ENCODE data around the gene FAM3D. TPM values are rescaled to one million over a fixed set of nuclear protein-coding genes. Genes with fewer than 3 reads are reported as not detected.

Gene FAM3D
- total RNA-seq, 1 experiment from 2014 or later, result not detected

DNA sequence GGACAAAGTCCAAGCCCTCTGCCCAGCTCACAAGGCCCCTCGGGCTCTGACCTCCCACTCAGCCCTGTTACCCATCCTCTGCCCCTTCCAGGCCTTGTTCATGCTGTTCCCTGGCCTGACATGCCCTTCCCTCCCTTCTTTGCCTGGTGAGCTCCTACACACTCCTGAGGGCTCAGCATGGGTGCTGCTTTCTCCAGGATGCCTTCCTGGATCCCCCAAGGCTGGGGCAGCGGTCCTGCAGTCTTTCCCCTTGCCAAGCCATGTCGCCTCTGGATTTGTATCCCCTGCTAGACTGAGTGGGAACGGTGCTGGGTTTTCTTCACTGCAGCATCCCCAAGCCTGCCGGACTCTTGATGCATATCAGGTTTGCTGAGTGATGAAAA, 35.9 kb downstream of the FAM3D start:
- no peak for DNase-seq
- Histone ChIP-seq H3K4me3 (no peak overlapping the region), H3K36me3 (no peaks in the 10 kb centered on the region), H3K27me3 (no peaks in the 10 kb centered on the region), H3K27ac (no peak overlapping the region), H3K4me1 (peaks cover 36% of the 10 kb centered on the region), H3K9me3 (replicated peaks) (no peaks in the 10 kb centered on the region)

DNA sequence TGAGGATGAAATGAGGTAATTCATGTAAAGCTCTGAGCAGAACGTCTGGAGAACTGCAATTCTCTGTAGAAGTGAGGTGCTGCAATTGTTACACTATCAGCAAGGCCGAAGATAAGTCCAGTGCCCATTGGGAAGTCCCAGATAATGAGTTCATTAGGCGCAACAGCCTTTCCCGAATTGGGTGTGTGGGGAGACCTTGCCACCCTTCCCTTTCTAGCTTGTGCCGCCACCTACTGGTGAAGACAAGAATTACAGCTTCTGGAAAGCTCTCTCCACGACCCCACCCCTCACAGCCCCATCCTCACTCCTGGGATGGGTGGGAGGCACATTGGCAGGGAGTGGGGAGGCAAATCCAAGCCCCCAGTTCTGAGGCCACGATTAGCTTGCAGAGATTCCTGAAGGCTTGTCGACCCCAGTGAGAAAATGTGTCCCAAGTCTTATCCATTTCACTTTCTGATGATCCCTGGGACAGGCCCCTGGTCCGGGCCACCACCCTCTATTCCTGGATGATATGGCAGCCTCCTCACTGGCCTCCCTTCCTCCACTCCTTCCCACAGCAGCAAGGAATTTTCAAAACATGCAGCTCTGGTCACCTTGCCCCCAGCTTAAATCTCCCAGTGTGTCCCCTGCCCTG, 36.4 kb downstream of the FAM3D start:
- Histone ChIP-seq H3K27ac (no peak overlapping the region), H3K4me1 (peaks cover 36% of the 10 kb centered on the region)
- peak; percentile 60 to 82 for DNase-seq

DNA sequence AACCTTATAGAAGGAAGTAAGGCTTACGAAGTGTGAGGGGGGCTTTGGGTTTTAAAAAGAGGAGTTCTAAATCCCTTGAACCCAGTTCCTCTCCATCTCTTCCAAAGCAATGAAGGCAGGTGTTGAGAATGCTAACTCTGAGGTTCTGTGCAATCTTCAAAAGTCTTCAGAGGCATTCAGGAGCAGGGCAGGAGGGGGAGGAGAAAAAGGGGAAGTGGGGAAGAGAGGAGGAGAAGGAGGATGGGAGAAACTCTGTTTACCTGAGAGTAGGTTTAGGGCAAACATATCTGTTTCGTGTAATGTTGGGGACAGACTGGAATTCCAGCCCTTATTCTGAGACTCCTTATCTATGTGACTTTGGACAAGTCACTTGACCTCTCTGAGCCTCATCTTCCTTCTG, 36.9 kb downstream of the FAM3D start:
- no peak for DNase-seq
- Histone ChIP-seq H3K9me3 (replicated peaks) (no peaks in the 10 kb centered on the region), H3K4me3 (no peak overlapping the region), H3K27me3 (no peaks in the 10 kb centered on the region), H3K36me3 (no peaks in the 10 kb centered on the region), H3K4me1 (peaks cover 36% of the 10 kb centered on the region), H3K27ac (no peak overlapping the region)

More for the DNA sequence above, 36.4 kb downstream of the FAM3D start:
- Histone ChIP-seq H3K36me3 (no peaks in the 10 kb centered on the region), H3K4me3 (no peak overlapping the region), H3K27me3 (no peaks in the 10 kb centered on the region), H3K9me3 (replicated peaks) (no peaks in the 10 kb centered on the region)

DNA sequence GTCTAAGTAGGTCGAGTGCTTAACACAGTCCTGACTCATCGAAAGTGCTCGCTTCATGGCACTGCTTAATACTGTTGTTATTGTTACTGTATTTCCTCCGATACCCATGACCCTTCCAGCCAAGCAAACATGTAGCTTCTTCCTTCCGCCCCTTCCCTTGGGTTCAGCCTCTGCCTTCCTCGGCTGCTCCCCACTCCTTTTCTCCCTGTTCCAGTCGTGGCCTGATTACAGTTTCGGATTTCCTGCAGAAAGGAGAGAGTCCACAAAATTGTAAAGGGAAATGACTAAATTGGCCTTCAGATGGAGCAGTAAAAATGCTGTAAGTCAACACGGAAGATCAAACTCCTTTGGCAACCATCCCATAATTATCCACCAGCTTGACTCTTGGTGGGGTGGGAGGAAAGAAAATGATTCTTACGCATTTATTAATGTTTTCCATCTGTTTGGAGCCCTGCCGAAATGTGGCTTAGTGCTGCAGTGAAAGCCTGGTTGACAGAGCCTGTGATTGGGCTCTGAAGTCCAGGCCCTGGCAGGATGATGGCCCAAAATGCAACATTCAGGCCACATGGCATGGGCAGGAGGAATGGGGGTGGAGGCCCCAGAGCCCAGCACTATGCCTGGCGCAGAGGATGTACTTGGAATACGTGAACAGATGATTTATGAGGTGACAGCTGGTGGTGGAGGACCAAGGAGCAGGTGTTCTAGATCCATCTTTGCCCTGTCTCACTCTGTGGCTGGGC, 37.6 kb downstream of the FAM3D start:
- Histone ChIP-seq H3K36me3 (no peaks in the 10 kb centered on the region), H3K4me1 (peaks cover 36% of the 10 kb centered on the region), H3K4me3 (no peak overlapping the region), H3K27me3 (no peaks in the 10 kb centered on the region), H3K9me3 (replicated peaks) (no peaks in the 10 kb centered on the region), H3K27ac (peak overlapping the region; percentile 27; the same call in 1 of the 2 replicates)
- DNase-seq, result peak; percentile 32 to 69

DNA sequence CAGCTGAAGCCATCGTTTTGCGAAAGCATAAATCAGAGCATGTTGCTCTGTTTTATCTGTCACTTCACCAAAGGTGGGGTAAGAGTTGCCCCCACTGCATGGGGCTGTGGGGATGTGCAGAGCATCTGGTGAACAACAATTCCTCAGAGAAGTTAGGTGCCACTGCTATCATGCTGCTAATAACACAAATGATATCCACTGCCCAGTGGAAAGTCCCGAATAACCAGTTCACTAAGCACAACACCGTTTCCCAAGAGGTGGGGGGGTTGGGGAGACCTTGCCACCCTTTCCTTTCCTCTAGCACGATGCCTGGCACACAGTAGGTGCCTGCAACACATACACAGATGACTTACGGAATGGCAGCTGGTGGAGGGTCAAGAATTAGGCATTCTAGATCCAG, 38.6 kb downstream of the FAM3D start:
- peaks cover 36% of the 10 kb centered on the region for H3K4me1 ChIP-seq
- H3K9me3 ChIP-seq (replicated peaks), result no peaks in the 10 kb centered on the region
- no peak overlapping the region for H3K4me3 ChIP-seq
- no peaks in the 10 kb centered on the region for H3K36me3 ChIP-seq
- H3K27ac ChIP-seq, result no peak overlapping the region
- no peaks in the 10 kb centered on the region for H3K27me3 ChIP-seq
- no peak for DNase-seq

DNA sequence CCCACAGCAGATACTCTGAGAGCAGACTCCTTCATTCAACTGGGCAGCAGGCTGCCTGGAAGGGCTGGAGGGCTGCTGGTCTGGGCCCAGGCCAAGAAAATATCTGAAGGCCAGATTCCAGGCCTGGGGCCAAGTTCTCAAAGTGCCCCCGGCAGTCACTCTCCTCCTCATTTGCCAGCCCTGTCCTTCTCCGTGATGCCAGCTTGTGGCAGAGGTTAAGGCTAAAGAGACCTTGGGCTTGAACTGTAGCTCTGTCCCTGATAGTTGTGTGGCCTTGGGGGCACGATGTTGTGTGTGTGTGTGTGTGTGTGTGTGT, 39.0 kb downstream of the FAM3D start:
- Histone ChIP-seq H3K27me3 (no peaks in the 10 kb centered on the region), H3K4me1 (peaks cover 36% of the 10 kb centered on the region), H3K9me3 (replicated peaks) (no peaks in the 10 kb centered on the region), H3K27ac (peak overlapping the region; percentile 62), H3K4me3 (peak overlapping the region; percentile 46), H3K36me3 (no peaks in the 10 kb centered on the region)
- peak; percentile 46 to 52 for DNase-seq

DNA sequence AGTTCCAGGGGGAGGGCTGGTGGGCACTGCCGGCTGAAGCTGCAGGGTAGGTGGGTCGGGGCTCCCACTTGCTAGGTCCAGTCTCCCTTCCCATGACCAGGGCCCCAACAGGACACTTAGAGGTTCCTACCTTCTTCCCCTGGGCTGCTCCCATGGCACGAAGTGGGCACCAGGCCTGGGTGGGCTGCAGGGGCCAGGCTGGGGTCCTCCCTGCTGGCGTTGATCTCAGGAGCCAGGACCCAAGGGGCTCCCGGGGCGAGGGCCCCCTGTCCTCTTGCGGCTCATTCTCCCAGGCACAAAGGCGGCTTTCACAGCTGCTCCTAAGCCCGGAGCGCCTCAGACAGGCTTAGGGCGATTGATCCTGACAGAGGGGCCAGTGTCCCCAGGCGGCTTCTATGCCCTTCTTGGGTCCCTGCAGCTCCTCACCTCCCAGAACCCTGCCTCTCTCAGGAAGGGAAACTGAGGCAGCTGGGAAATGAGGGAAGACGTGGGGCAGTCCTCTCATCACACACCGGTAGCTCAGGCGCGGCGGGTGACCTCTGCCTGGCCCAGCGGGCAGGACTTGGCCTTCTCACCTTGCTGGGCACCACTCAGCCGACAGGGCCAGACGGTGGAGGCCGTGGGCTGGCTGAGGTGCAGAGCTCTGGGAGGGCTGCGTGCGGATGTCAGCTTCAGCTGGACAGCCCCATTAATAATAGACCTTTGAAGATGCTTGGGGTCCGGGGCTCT, 39.6 kb downstream of the FAM3D start:
- H3K4me1 ChIP-seq, result peaks cover 36% of the 10 kb centered on the region

DNA sequence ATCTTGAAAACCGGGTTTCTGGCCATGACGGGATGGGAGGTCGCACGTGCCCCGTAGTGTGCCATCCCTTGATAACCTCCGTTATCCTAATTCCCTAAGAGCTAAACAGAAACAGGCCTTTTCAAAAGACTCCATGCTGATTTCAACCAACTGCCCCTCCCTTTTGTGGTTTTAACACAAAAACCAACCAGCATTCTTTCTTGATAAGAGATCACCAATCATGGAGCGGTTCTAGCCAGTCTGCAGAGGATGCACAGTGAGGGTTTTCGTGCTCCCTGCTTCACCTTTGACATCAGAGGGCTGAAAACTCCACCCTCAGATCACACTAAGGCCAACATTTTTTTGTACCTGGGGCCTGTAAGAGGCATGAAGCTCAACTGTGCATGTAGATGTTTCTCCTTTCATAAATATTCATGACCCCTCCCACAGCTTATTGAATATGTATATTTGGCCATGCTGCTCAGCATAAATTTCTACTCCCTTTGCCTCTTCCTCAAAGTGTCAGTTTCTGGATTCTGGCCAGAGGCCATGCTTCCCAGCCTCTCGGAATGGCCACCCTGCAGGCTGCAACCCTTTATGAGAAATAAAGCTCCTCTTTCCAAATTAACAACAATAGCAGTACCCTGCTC, 41.3 kb downstream of the FAM3D start:
- no peak for DNase-seq
- Histone ChIP-seq H3K36me3 (no peaks in the 10 kb centered on the region), H3K4me3 (no peak overlapping the region; the same call in 1 of the 2 replicates), H3K27me3 (no peaks in the 10 kb centered on the region), H3K27ac (no peak overlapping the region), H3K4me1 (peaks cover 42% of the 10 kb centered on the region), H3K9me3 (replicated peaks) (no peaks in the 10 kb centered on the region)

More for the DNA sequence above, 39.6 kb downstream of the FAM3D start:
- H3K27ac ChIP-seq, result peak overlapping the region; percentile 62
- H3K36me3 ChIP-seq, result no peaks in the 10 kb centered on the region
- DNase-seq, result peak; percentile 45 to 67
- peak overlapping the region; percentile 46 for H3K4me3 ChIP-seq
- no peaks in the 10 kb centered on the region for H3K9me3 ChIP-seq (replicated peaks)
- no peaks in the 10 kb centered on the region for H3K27me3 ChIP-seq

DNA sequence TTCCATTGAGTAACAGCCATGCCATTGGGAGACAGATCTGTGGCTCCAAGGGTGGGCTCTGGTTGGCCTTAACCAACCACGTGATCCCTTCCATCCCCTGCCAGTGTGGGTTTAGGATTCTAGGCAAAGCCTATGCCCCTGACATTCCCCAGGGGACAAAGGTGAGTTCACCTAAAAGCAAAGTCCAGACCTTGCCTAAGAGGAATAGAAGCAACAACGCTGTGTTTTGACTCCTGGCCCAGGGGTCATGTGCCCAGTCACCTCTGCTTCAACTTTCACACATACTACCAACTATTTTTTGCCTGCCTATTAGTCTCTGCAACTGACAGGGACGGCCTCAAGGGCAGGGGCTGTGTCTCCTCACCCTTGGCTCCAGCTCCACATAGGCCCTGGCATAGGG, 42.0 kb downstream of the FAM3D start:
- H3K36me3 ChIP-seq, result no peaks in the 10 kb centered on the region
- no peaks in the 10 kb centered on the region for H3K9me3 ChIP-seq (replicated peaks)
- DNase-seq, result no peak
- no peaks in the 10 kb centered on the region for H3K27me3 ChIP-seq
- no peak overlapping the region for H3K4me3 ChIP-seq
- no peak overlapping the region for H3K27ac ChIP-seq
- peaks cover 38% of the 10 kb centered on the region for H3K4me1 ChIP-seq

DNA sequence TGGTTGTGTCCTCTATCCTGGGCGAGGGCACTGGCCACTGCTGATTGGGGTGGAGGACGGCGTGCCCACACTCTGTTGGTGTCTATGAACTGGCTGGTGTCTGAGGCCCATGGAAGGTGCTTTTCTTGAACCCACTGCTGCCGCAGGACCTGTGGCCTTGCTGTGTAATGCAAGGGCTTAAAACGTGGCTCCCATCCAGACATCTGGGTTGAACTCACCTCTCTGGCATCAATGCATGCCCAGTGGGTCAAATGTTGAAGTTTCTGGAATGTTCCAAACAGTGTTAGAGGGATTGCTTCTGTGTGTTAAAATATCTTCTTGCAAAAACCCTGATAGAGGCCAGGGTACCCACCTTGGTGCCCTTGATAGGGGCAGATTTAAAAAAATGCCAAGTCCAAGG, 42.6 kb downstream of the FAM3D start:
- H3K36me3 ChIP-seq, result no peaks in the 10 kb centered on the region
- H3K27ac ChIP-seq, result no peak overlapping the region
- H3K9me3 ChIP-seq (replicated peaks), result no peaks in the 10 kb centered on the region
- H3K27me3 ChIP-seq, result no peaks in the 10 kb centered on the region
- peaks cover 32% of the 10 kb centered on the region for H3K4me1 ChIP-seq
- no peak for DNase-seq
- no peak overlapping the region for H3K4me3 ChIP-seq

DNA sequence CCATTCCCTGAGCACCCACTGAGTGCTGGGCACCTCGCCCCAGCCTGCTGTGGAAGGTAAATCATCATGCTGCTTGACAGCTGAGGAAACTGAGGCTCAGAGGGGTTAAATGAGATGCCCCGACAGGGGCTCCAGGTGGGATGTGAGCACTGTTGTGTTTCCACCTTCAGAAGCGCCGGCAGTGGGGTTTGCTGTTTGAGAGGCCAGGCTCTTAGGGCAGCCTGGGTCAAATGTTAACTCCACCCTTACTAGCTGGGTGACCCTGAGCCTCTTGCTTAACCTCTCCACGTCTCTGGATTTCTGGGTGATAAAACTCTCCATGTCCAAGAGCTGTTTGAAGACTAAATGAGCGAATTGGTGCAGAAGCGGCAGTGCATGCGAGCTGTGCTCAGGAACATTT, 43.1 kb downstream of the FAM3D start:
- Histone ChIP-seq H3K4me1 (peaks cover 27% of the 10 kb centered on the region), H3K9me3 (replicated peaks) (no peaks in the 10 kb centered on the region), H3K27ac (no peak overlapping the region), H3K4me3 (no peak overlapping the region), H3K36me3 (no peaks in the 10 kb centered on the region), H3K27me3 (no peaks in the 10 kb centered on the region)
- DNase-seq, result no peak

DNA sequence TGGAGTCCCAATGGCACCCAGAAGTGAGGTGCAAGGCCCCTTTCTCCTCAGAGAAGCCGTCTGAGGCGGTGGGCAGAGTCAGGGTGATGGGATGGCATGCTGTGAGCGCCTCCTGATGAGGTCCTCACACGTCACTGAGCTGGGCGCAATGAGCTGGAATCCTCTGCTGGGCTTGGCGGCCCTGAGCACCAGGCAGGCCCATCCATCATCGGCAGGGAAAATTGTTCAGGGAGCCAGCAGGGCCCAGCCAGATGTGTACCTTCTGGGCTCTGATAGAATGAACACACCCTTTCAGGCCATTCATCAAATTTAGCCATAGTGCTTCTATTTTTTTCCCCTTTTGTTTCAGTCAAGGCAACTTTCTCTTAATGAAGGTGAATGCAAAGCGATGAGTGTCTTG, 43.7 kb downstream of the FAM3D start:
- no peaks in the 10 kb centered on the region for H3K9me3 ChIP-seq (replicated peaks)
- no peaks in the 10 kb centered on the region for H3K27me3 ChIP-seq
- peaks cover 23% of the 10 kb centered on the region for H3K4me1 ChIP-seq
- H3K27ac ChIP-seq, result no peak overlapping the region
- H3K4me3 ChIP-seq, result no peak overlapping the region
- H3K36me3 ChIP-seq, result no peaks in the 10 kb centered on the region
- DNase-seq, result no peak

DNA sequence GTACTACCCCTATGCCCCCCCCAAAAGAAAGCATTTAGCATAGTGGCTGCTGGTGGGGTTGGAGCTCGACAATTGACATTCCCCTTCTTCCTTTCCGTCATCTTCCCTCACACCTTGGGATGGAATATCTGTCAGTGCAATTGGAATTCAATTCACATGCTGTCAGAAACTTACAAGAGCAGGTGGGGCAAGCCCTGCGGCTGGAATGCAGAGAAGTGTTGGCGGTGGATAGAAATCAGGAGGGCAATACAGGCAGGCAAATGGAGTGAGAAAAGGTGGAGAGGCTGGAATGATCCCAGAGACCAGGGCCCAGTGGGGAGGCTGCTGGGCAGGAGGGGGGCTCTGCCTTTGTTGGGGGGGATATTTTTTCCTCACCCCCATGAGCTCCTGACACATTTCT, 44.1 kb downstream of the FAM3D start:
- H3K4me1 ChIP-seq, result peaks cover 23% of the 10 kb centered on the region; the same call in 1 of the 2 replicates
- H3K4me3 ChIP-seq, result no peak overlapping the region
- no peak for DNase-seq
- H3K36me3 ChIP-seq, result no peaks in the 10 kb centered on the region
- no peaks in the 10 kb centered on the region for H3K27me3 ChIP-seq
- H3K9me3 ChIP-seq (replicated peaks), result no peaks in the 10 kb centered on the region
- H3K27ac ChIP-seq, result no peak overlapping the region

DNA sequence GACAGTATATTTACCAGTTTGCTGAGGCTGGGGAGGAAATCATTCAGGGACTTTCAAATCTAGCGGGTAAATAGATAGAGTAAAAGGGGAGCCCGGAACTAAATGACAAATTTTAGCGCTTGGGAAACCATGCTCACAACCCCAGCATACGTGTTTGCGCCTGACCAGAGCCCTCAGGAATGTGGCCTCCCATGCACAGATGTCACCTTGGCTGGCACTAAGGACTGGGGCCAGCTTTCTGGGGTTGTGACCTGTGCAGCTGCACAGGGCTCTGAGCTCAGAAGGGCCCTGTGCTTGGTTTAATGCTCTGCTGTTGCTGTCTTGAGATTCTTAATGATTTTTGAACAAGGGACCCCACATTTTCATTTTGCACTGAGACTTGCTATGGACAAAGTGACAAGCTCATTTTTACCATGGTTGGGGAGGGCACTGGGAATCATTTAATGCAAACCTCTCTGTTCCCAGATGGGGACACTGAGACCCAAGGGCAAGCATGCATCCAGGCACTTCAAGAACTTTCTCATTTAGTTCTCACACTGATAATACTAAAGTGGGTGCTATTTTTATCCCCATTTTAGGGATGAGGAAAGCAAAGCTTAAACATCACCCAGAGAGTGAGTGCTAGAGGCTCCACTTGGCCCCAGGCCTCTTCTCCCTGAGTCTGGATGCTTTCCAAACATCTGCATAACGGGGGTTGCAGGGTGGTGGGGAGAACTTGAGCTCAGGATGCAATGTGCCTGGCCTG, 45.3 kb downstream of the FAM3D start:
- Histone ChIP-seq H3K27me3 (no peaks in the 10 kb centered on the region), H3K4me3 (no peak overlapping the region), H3K4me1 (peaks cover 12% of the 10 kb centered on the region; the same call in 1 of the 2 replicates), H3K36me3 (no peaks in the 10 kb centered on the region), H3K27ac (no peak overlapping the region), H3K9me3 (replicated peaks) (no peaks in the 10 kb centered on the region)
- DNase-seq, result no peak
